ENCODE results near the gene CYP4F22.

DNA sequence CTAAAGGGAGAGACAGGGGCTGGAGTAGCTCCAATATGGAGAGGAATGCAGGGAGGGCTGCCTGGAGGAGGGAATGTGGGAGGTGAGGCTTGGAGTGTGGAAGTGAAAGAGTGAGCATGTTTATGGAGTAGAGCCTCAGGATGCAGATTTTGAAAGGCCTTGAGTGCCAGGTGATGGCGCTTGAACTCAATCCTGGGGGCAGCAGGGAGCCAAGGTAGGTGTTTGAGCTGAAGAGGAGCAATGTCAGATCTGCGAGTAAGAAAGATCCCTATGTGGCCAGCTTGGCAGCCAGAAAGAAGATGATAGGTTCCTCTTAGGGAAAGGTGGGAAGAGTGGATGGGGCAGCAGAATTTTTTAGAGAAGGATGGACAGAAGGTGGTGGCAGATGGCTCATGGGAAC lies 40.3 kb downstream of the CYP4F22 start:
- TF ChIP-seq, protein P1, sequence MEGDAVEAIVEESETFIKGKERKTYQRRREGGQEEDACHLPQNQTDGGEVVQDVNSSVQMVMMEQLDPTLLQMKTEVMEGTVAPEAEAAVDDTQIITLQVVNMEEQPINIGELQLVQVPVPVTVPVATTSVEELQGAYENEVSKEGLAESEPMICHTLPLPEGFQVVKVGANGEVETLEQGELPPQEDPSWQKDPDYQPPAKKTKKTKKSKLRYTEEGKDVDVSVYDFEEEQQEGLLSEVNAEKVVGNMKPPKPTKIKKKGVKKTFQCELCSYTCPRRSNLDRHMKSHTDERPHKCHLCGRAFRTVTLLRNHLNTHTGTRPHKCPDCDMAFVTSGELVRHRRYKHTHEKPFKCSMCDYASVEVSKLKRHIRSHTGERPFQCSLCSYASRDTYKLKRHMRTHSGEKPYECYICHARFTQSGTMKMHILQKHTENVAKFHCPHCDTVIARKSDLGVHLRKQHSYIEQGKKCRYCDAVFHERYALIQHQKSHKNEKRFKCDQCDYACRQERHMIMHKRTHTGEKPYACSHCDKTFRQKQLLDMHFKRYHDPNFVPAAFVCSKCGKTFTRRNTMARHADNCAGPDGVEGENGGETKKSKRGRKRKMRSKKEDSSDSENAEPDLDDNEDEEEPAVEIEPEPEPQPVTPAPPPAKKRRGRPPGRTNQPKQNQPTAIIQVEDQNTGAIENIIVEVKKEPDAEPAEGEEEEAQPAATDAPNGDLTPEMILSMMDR (IDR thresholded peaks at IDR 0.05) = no peak
- TF ChIP-seq POLR2A (IDR thresholded peaks at IDR 0.05) (no peak), EP300 (IDR thresholded peaks at IDR 0.05) (no peak)

Measured in tibial nerve (tissue), 4 donors.